HepG2 (cell line): ENCODE measurements around the gene DRAM1. TPM values are rescaled to one million over a fixed set of nuclear protein-coding genes. Genes with fewer than 3 reads are reported as not detected.

ENCODE experiments used
- ARNT ChIP-seq: fragments of 450-650 bp; IDR thresholded peaks from 2 replicates; pipeline ENCODE4 v1.6.1; 2017
- EED ChIP-seq: sonication (generic); formaldehyde crosslinking; IDR thresholded peaks from 2 replicates; pipeline ENCODE4 v1.5.0; 2020; ENCODE audit warnings: mild to moderate bottlenecking, missing genetic modification reagents
- GFI1 ChIP-seq: sonication (generic); formaldehyde crosslinking; IDR thresholded peaks from 2 replicates; pipeline ENCODE4 v1.5.0; 2020; ENCODE audit warnings: missing genetic modification reagents, mild to moderate bottlenecking, borderline replicate concordance
- GTF2F1 ChIP-seq: fragments of 150-350 bp; IDR thresholded peaks from 2 replicates; pipeline ENCODE4 v1.6.1; 2014; ENCODE audit warnings: low read length
- HNRNPL ChIP-seq: fragments of 200-400 bp; formaldehyde crosslinking; IDR thresholded peaks from 2 replicates; pipeline ENCODE4 v1.6.1; 2017; ENCODE audit warnings: mild to moderate bottlenecking, low read depth, low read length
- KLF15 ChIP-seq: sonication (generic); formaldehyde crosslinking; IDR thresholded peaks from 2 replicates; pipeline ENCODE4 v1.8.1; 2023; ENCODE audit warnings: borderline replicate concordance, mild to moderate bottlenecking, inconsistent platforms, missing genetic modification reagents, mixed read lengths
- NFKBIZ ChIP-seq: IDR thresholded peaks from 2 replicates; pipeline ENCODE4 v1.6.1; 2018; ENCODE audit warnings: missing genetic modification reagents, missing compliant biosample characterization
- NONO ChIP-seq, 2 experiments: fragments of 450-650 bp in 1 of 2; sonication (generic) in 1 of 2; formaldehyde crosslinking in 1 of 2; IDR thresholded peaks in 1 of 2; conservative IDR thresholded peaks in 1 of 2; 2 replicates each; pipeline versions ENCODE4 v1.6.1 to v1.8.0; 2017 to 2022; ENCODE audit warnings: mild to moderate bottlenecking in 1 of 2, missing genetic modification reagents in 1 of 2, moderate library complexity in 1 of 2
- PRMT3 ChIP-seq: sonication (generic); formaldehyde crosslinking; IDR thresholded peaks from 2 replicates; pipeline ENCODE4 v1.8.1; 2022; ENCODE audit warnings: low read depth, mild to moderate bottlenecking, moderate library complexity, missing genetic modification reagents, borderline replicate concordance
- RFX1 ChIP-seq: fragments of 450-650 bp; IDR thresholded peaks from 2 replicates; pipeline ENCODE4 v1.6.1; 2017
- TFDP1 ChIP-seq: IDR thresholded peaks from 2 replicates; pipeline ENCODE4 v1.6.1; 2016; ENCODE audit warnings: missing compliant biosample characterization, missing genetic modification reagents, borderline replicate concordance
- ZBTB43 ChIP-seq: sonication (generic); formaldehyde crosslinking; conservative IDR thresholded peaks from 2 replicates; pipeline ENCODE4 v1.4.0; 2020; ENCODE audit warnings: missing genetic modification reagents
- ZNF143 ChIP-seq: sonication (generic); formaldehyde crosslinking; IDR thresholded peaks from 2 replicates; pipeline ENCODE4 v1.4.0; 2020; ENCODE audit warnings: missing genetic modification reagents
- ZNF326 ChIP-seq: sonication (generic); formaldehyde crosslinking; IDR thresholded peaks from 2 replicates; pipeline ENCODE4 v1.4.0; 2020; ENCODE audit warnings: missing genetic modification reagents, borderline replicate concordance
- ZNF337 ChIP-seq: sonication (generic); formaldehyde crosslinking; IDR thresholded peaks from 2 replicates; pipeline ENCODE4 v1.5.1; 2020; ENCODE audit warnings: missing genetic modification reagents, low read depth, mild to moderate bottlenecking, borderline replicate concordance
- ZNF383 ChIP-seq: sonication (generic); formaldehyde crosslinking; IDR thresholded peaks from 2 replicates; pipeline ENCODE4 v1.4.0; 2020; ENCODE audit warnings: missing genetic modification reagents, mild to moderate bottlenecking, borderline replicate concordance
- ZNF557 ChIP-seq: sonication (generic); formaldehyde crosslinking; IDR thresholded peaks from 2 replicates; pipeline ENCODE4 v1.4.0; 2020; ENCODE audit warnings: missing genetic modification reagents
- ZNF614 ChIP-seq: IDR thresholded peaks from 2 replicates; pipeline ENCODE4 v1.6.1; 2018; ENCODE audit warnings: missing biosample characterization, missing genetic modification reagents, inconsistent platforms, borderline replicate concordance
- ZNF720 ChIP-seq: sonication (generic); formaldehyde crosslinking; IDR thresholded peaks from 2 replicates; pipeline ENCODE4 v1.4.0; 2020; ENCODE audit warnings: missing genetic modification reagents
- ZNF780A ChIP-seq: sonication (generic); formaldehyde crosslinking; IDR thresholded peaks from 2 replicates; pipeline ENCODE4 v1.8.0; 2022; ENCODE audit warnings: mild to moderate bottlenecking, missing genetic modification reagents, moderate library complexity
- ZSCAN21 ChIP-seq: sonication (generic); formaldehyde crosslinking; IDR thresholded peaks from 2 replicates; pipeline ENCODE4 v1.8.0; 2022; ENCODE audit warnings: mild to moderate bottlenecking, missing genetic modification reagents, moderate library complexity, borderline replicate concordance
- ZUFSP ChIP-seq: sonication (generic); formaldehyde crosslinking; IDR thresholded peaks from 2 replicates; pipeline ENCODE4 v1.9.0; 2021; ENCODE audit warnings: missing genetic modification reagents, mild to moderate bottlenecking, borderline replicate concordance
- polyA plus RNA-seq, 8 experiments: library from polyadenylated mRNA; depleted of rRNA in 3 of 8; stranded (reverse) in 7 of 8; unstranded in 1 of 8; fragments of >200 nt; fragmentation: Illumina TruSeq in 4 of 8; extraction: Trizol in 4 of 8; gene quantifications; 2 replicates each; pipeline versions ENCODE4 v1.2.1 to v1.2.3, GENCODE V29; 2011 to 2016; ENCODE audit warnings: low read depth in 4 of 8, missing spikeins in 1 of 8, mixed read lengths in 1 of 8; ENCODE audit not compliant: insufficient read depth in 1 of 8
- total RNA-seq, 5 experiments: library from RNA; depleted of rRNA; stranded (reverse); fragments of >200 nt; fragmentation: Illumina TruSeq; extraction: Trizol; gene quantifications; 2 replicates each; pipeline ENCODE4 v1.2.3, GENCODE V29; 2016; ENCODE audit warnings: low read depth in 1 of 5

Gene DRAM1
- total and polyA plus RNA-seq, 2 of the 13 experiments (the other 11 are each of a cell fraction or from before 2014, with no cell fraction given): 20.9 to 32.6 TPM

- TF ChIP-seq KLF15 (CRISPR knock-in tag) (peak; percentile 24; the same call in 1 of the 2 replicates), ZNF557 (no peak), ZBTB43 (CRISPR knock-in tag) (no peak), ZNF383 (no peak), ARNT (no peak), HNRNPL (peak; percentile 83), ZNF143 (CRISPR knock-in tag) (no peak), NFKBIZ (CRISPR knock-in tag) (0 out of 2 replicates have a peak, but pooled peaks have one; percentile 60), TFDP1 (CRISPR knock-in tag) (peak; percentile 92), ZNF337 (CRISPR knock-in tag) (no peak), ZSCAN21 (CRISPR knock-in tag) (no peak; the same call in 1 of the 2 replicates), ZUFSP (no peak), GTF2F1 (no peak), GFI1 (CRISPR knock-in tag) (peak; percentile 93), ZNF326 (CRISPR knock-in tag) (no peak), PRMT3 (CRISPR knock-in tag) (0 out of 2 replicates have a peak, but pooled peaks have one; percentile 40), ZNF780A (CRISPR knock-in tag) (no peak), NONO (IDR thresholded peaks at IDR 0.05) (no peak), NONO (CRISPR knock-in tag; conservative IDR thresholded peaks at IDR 0.05) (peak; percentile 58), EED (CRISPR knock-in tag) (no peak), RFX1 (no peak), ZNF720 (CRISPR knock-in tag) (no peak), ZNF614 (no peak)
Measured at GRCh38 chr12:101876861-101877805, at the start of gene DRAM1 (continued).
